GM12891 (cell line): ENCODE data around the gene CLUH.

Source experiments
- DNase-seq: peaks from one replicate; pipeline ENCODE4 v3.0.0; 2011; ENCODE audit warnings: low spot score; ENCODE audit not compliant: insufficient read length
- FAIRE-seq: peaks from 2 replicates; lab custom pipeline; 2011; peaks lifted over from hg19 to GRCh38; lab: Jason Lieb, UNC
- PAX5 ChIP-seq: IDR thresholded peaks from 2 replicates; pipeline ENCODE4 v1.6.1; 2011; ENCODE audit warnings: low read length, moderate library complexity, mild to moderate bottlenecking; ENCODE audit not compliant: insufficient read depth, severe bottlenecking
- POLR2A ChIP-seq: IDR thresholded peaks from 2 replicates; pipeline ENCODE4 v1.6.1; 2011; ENCODE audit warnings: low read depth, low read length, control low read depth
- POLR2AphosphoS5 ChIP-seq: IDR thresholded peaks from 2 replicates; pipeline ENCODE4 v1.6.1; 2011; ENCODE audit warnings: low read depth, low read length, control low read depth
- POU2F2 ChIP-seq: IDR thresholded peaks from 2 replicates; pipeline ENCODE4 v1.6.1; 2011; ENCODE audit warnings: low read depth, mild to moderate bottlenecking, control low read depth, low read length, moderate library complexity
- SPI1 ChIP-seq: IDR thresholded peaks from 2 replicates; pipeline ENCODE4 v1.6.1; 2011; ENCODE audit warnings: low read depth, low read length, control low read depth
- TAF1 ChIP-seq: IDR thresholded peaks from 2 replicates; pipeline ENCODE4 v1.6.1; 2011; ENCODE audit warnings: low read depth, low read length, control low read depth

The CLUH gene

DNA sequence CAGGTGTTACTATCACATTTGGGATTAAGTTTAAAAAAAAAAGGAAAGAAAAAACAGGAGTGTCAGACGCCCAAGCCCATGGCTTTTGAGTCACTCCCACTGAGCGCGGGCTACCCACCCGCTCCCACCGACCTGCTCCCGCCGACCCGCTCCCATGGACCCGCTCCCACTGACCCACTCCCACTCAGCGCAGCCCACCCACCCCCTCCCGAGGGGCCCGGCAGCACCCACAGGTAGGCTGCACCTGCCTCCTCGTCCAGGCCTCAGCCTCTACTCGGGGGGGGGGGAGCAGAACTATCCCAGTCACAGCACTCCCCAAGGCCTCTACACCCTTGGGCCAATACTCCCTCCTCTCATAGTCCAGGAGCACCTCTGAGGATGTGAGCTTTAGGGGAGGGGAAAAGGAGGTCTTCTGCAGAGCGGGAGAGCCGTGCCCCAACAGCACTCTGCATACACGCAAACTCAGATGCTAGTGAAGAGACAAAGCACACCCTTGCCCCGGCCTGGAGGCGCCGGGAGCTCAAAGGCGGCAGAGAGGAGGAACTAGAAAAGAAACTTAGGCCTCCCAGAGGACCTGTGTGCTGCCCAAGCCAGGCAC lies 2.9 kb downstream of the CLUH start:
- TF ChIP-seq POLR2A (no peak), POLR2AphosphoS5 (no peak), POU2F2 (no peak), PAX5 (no peak), TAF1 (no peak), SPI1 (no peak)
- FAIRE-seq = peak; percentile 77
- no peak for DNase-seq

DNA sequence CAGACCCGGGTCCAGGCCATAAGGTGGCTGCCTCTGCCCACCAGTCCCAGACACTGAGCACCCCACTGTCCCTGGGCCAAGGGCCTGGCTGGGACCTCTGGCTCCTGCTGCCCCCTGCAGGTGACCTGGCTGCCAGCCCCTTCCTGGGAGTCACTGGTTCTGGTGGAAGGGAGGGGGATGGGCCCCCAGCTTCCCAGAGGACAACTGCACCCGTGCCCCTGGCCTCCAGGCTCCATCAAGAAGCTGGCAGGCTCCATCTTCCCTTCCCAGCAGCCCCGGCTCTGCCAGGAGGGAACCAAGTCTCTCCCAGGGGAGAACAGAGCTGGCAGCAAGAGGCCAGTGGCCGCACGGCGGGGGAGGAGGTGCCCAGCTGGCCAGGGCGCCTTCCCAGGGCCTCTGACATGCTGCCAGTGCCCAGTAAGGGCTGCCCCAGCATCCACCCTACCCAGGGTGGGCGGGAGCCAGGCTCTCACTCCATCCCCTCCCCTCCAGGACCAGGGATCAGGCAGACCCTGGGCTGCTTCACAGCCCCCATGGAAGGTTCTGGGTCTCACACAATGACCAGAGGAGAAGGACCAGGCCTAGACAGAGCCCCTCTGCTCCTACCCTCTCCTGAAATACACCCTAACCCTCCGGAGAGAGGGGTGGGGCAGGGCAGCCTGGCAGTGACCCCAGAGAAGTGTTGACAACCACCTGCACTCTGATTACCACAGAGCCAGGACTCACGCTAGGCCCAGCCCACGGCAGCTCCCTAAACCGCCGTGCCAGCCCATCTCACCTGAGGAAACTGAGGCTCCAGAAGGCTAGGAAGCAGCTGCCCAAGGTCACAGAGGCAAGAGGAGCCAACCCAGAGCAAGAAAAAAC lies 3.6 kb downstream of the CLUH start:
- no peak for DNase-seq
- peak; percentile 28 for FAIRE-seq
- TF ChIP-seq TAF1 = no peak
- TF ChIP-seq PAX5 = no peak
- TF ChIP-seq POU2F2 = no peak
- TF ChIP-seq POLR2AphosphoS5 = no peak
- TF ChIP-seq SPI1 = no peak
- TF ChIP-seq POLR2A = no peak

DNA sequence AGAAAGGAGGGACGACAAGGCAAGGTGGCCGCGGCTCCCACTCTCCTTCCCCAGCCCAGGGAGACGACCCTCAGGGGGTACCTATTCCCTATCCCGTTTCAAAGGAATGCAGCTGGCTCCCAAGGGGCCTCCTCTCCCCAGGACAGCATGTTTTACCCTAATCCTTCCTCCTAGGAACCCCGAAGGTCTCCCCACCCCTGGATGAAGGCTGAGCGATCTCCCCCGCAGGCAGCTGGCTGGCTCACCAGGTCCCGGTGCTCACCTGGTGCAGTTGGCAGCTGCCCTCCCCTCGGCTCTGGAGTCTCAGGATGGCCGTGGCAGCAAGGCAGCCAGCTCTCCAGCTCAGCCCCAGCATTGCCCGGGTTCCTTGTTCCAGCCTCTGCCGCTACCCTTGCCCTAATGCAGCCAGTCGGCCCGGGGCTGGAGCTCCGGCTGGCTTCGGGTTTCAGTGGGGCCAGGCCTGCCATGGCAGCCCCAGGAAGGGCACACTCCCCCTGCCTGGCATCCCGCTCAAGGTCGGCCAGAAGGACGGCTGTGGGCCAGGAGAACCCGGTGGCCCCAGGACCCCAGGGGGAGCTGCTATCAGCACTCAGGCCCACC lies 4.6 kb downstream of the CLUH start:
- TF ChIP-seq POLR2A = no peak
- no peak for TF ChIP-seq SPI1
- TF ChIP-seq TAF1 = no peak
- no peak for TF ChIP-seq POU2F2
- TF ChIP-seq POLR2AphosphoS5 = no peak
- TF ChIP-seq PAX5 = no peak
- FAIRE-seq = no peak
- DNase-seq = no peak

DNA sequence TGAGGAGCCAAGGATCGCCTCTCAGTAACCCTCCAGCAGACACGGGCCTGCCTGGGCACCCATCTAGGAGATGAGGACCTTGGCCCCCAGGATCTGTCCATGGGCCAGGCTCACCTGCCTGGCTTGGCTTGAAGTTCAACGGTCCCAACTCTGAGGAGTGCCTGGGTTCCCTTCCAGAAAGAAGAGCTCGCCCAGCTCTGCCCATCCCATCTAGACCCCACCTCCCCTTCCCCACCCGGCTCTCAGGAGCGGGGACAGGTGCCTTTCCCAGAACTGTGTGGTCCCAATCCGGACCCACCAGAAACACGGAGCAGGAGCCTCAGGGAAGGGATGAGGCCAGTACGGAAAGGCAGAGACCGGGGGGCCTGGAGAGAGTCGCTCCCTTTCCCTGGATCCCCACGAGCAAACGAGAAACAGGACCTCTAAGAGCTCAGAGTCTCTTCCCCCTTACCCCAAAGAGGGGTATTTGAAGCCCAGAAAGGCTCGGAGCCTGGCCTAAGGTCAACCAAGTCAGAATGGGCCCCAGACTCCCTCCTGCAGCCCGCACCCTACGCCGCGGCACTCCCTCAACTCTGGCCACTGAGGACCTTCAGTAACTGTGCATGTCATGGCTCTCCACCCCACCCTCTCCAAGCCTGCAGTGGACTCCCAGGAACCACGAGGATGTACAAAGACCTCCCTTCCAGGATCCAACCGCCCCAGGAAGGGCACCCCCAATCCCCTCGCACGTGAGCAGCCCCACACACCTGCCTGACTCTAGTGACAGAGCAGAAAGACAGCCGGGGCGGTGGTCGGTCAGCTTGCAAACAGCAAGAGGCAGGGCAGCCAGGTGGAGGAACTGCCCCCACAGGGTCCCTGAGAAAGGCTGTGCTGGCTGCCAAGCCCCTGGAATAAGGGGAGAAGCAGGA lies 5.4 kb downstream of the CLUH start:
- FAIRE-seq = no peak
- TF ChIP-seq POU2F2 (no peak), SPI1 (no peak), TAF1 (no peak), POLR2AphosphoS5 (no peak), PAX5 (no peak), POLR2A (no peak)
- DNase-seq = no peak

DNA sequence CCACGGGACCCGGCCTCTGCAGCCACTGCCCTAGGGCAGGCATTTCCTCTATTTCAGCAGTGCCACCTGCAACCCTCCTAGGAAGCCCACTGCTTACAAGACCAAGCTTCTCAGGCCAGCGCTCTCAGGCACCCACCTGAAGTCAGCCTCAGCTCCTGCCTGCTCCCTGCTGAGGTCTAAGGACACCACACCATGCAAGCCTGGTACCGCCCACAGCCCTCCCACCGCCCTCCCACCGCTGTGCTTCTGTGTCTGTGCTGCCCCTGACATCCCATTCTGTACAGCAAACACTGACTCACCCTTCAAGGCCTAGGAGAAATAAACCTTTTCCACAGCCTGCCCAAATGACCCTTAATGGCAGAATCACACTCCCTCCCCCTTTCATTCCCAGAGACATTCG lies 6.3 kb downstream of the CLUH start:
- TF ChIP-seq TAF1 (no peak), SPI1 (no peak), PAX5 (no peak), POU2F2 (no peak), POLR2AphosphoS5 (no peak), POLR2A (no peak)
- FAIRE-seq = no peak
- DNase-seq = no peak

DNA sequence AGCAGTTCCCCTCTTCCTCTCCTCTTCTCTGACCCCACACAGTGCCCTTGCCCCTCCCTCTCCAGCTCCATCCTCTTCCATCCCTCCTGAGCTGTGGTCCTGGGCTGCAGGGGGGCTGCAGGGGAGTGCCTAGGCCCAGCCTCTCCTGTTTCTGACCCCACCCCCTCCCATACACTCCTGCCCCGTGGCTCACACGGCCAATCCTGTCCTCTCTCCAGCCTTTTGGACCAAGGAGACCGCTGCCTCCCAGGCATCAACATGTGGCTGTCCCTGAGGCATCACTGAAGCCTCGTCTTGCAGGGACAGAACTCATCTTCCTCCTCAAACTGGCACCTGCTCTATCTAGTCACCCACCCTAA lies 6.7 kb downstream of the CLUH start:
- no peak for TF ChIP-seq TAF1
- no peak for TF ChIP-seq POLR2A
- no peak for TF ChIP-seq PAX5
- no peak for TF ChIP-seq POLR2AphosphoS5
- no peak for TF ChIP-seq POU2F2
- TF ChIP-seq SPI1 = no peak
- DNase-seq (no peak), FAIRE-seq (no peak)

DNA sequence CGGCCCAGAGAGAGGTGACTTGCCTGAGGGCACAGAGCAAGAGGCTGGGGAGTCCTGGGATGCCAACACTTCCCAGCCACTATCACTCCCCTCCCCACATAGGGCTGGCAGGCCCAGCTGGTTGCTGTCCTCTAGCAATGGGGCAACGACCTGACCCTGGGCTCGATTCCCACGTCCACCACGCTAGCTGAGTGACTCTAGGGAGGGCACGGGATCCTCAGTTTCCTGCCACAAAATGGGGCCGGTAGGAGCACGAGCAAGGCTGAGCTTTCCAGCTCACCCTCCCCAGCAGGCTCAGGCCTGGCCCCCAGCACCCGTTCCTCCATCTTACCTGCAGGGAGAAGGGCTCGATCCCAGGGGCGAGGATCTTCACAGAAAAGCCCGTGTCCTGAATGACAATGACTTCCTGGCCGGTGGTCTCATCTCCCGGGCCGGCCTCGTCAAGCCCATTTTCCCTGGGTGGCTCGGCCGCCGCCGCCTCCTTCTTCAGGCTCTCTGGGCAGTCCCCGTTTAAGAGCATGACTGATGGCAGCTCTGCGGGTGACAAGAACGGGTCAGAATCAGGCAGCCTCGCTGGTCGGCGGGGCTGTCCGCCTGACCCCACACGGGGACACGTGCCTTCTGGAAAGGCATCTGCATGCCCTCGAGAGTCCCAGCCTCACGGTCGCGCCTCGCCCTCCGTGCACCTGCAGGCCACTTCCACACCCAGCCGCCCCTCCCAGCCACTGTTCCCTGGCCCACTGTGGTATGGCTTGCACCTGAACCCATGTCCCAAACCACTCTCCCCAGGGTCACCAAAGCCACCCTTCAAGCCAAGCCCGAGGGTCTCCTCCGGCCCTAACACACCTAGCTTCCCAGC lies 7.3 kb downstream of the CLUH start:
- TF ChIP-seq PAX5 (no peak), POLR2A (peak; percentile 53; the same call in 1 of the 2 replicates), TAF1 (no peak), POLR2AphosphoS5 (no peak), POU2F2 (no peak), SPI1 (no peak)
- DNase-seq (peak; percentile 20), FAIRE-seq (no peak)

DNA sequence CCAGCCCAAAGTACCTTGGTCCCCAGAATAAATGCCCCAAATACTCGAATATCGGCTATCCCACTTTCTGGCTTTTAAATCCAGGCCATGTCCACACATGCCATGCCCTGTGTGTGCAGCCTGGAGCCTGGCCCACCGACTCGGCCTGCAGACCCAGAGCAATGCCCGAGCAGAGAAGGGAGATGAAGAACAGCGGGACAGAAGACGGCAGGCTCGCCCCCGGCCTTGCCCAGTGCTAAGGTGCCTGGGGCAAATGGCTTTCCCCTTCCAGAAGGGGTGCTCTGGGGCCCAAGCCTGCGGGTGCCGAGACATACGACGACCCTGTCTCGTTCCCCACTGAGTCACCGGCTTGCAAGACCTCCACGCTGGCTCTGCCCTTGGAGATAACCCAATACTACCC lies 8.0 kb downstream of the CLUH start:
- DNase-seq (no peak), FAIRE-seq (no peak)
- no peak for TF ChIP-seq SPI1
- no peak for TF ChIP-seq POU2F2
- TF ChIP-seq PAX5 = no peak
- no peak for TF ChIP-seq POLR2A
- no peak for TF ChIP-seq POLR2AphosphoS5
- TF ChIP-seq TAF1 = no peak
